ENCODE results near the gene OR4P4.

Gene OR4P4

DNA sequence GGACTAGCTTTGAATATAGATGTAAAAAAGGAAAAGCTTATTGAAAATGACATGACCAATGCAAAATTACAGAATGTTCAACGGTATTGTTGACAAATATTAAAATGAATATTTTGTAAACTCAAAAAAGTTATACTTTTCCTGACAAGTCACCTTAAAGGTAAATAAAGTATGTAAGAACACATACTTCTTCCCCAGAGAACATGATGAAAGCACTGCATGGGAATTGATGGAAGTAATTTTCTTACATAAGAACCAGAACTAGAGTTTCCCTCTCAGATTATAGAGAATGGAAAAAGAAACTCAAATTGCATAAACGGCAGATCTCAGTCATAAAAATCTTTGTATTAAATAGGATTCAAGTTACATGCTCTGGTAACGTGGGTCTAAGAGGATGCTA lies at the start of gene OR4P4:
Gene OR4P4, plus strand, starts transcription at position 301 of the 400 bp plus-strand sequence.
- no peak for DNase-seq (ENCODE audit: low read depth in 2 of 2)

DNA sequence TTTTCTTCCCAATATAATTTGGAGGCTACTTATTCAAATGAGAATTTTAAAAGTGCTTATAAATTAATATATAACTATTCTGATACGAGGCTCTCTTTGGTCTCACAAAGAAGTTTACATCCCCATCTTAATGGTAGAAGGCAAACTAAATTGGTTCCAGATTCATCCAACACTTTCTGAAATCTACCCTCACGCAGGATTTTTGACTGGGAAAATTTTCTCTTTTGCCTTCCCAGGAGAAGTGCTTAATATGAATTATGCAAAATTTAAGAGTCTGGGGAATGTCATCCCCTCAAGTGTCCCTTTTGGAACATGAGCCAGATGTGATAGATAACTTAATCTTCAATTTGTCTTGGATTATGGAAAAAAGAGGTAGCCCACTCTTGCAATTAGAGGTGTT lies 27.4 kb upstream of the OR4P4 start, which contains the start of gene OR4C11:
Gene OR4C11, minus strand, starts transcription at position 101 of the 400 bp plus-strand sequence. CDS start 3,272 bp downstream, outside the sequence.
- no peak for DNase-seq (ENCODE audit: low read depth in 2 of 2)

DNA sequence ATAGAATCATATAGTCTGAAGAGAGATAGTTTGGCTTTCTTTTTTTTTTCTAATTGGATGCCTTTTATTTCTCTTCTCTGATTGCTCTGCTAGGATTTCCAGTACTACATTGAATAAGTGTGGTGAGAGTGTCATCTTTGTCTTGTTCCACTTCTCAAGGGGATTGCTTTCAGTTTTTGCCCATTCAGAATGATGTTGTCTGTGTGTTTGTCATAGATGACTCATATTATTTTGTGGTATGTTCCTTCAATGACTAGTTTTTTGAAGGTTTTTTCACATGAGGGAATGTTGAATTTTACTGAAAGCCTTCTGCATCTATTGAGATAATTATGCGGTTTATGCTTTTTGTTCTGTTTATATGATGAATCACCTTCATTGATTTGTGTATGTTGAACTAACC lies 10.4 kb upstream of the OR4P4 start:
- no peak for DNase-seq (ENCODE audit: low read depth in 2 of 2)

DNA sequence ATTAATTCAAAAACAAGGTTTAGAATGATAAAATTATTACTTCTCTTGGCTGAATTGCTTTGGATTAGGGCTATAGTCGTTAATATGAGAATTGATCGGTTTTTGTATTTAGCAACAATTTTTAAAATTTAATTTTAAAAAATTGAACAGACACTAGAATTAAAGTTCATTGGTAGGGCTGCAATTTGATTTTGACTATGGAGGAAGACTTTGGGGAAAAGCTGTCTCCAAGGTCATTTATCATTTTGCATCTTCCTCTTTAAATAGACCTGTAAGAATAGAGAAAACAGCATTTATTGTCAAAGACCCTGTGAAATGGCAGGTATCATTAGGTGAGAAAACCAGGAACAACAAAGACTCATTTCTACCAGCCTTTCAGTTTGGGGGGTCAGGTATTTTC lies 13.1 kb downstream of the OR4P4 start, which contains the start of gene OR4S2:
Gene OR4S2, plus strand, starts transcription at position 301 of the 400 bp plus-strand sequence. CDS start 2,577 bp downstream, outside the sequence.
- no peak for DNase-seq (ENCODE audit: low read depth in 2 of 2)

- no peak for DNase-seq (ENCODE audit: low read depth in 2 of 2)
Observed at GRCh38 chr11:55652560-55652959, 17.6 kb downstream of the OR4P4 start.

DNA sequence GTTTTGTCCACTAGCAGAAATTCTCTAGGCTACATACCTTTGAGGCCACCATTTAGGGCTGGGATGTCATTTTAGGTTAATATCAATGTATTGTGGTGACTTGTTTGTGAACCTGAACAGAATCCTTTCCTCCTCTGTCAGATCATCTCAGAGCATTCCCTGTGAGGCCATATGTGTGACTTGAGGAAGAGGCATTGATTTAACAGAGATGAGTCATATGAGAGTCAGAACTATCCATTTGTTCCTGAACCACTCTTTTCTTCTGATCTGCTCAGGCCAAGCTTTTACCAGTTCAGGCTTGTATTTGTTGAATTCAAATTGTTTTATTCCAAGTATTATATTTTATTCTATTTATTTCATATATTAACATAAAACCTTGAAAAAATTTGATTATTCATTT lies 20.2 kb downstream of the OR4P4 start:
- DNase-seq (ENCODE audit: low read depth in 2 of 2): no peak

DNA sequence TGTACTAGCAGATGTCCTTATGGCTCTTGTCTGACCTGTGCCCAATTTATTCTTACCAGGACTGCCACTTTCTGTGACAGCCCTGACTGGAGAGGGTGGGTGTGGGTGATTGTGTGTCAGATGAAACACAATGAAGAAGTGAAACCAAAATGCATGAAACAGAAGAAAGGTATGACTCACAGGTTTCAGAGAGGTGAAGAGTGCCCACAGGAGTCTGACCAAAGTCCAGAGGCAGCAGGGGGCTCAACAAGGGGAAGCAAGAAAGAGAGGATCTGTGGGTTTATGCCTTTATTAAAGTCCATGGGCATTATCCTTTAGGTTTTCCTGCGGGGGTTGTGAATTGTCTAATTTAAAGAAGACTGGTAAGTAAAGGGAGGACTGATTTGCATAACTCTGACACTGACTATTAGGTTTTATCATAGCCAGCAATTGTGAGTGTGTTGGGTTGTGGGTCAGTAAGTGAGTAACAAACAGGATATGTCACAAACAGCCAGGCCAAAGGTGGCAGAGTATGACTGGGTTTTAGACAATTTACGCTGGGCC lies 23.2 kb downstream of the OR4P4 start:
- DNase-seq (ENCODE audit: low read depth in 2 of 2): no peak

- no peak for DNase-seq (ENCODE audit: low read depth in 2 of 2)
Observed at GRCh38 chr11:55658608-55659007, 23.7 kb downstream of the OR4P4 start.

DNA sequence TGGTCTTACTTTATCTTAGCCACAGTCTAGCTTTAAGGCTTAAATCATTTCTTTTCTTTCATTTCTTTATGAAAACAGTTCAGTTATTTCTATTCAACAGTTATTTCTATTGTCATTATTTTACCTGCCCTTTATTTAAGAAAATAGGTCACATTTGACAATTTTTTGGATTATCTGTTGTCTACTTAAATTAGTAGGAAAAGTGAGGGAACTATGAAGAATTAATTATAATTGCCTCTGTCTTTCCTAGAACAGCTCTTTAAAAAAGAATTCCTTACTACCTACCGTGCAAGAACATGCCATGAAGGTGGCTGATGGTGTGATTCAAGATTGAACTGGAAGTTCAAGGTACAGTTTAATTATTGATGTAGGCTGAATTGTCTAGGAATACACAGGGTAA lies 27.0 kb downstream of the OR4P4 start, which contains the start of gene OR4C6:
Gene OR4C6, plus strand, starts transcription at position 301 of the 400 bp plus-strand sequence. CDS start 2,966 bp downstream, outside the sequence.
- DNase-seq (ENCODE audit: low read depth in 2 of 2): no peak

DNA sequence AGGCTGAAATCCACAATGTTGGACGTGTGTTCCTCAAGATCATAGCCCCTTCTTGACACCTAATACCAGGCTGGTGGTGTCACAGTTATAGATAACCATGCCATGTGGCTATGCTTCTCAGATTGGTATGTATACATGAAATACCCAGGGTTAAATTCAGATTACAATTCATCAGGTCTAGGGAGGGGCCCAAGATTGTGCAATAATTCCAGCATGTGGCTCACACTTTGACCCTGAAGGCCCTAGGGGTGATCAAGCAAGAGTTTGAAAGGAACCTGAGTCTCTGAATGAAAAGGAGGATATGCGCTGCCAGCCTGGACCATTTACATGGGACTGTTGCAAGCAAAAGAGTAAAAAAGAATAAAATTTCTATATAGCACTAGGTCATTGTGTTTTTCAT lies 34.5 kb downstream of the OR4P4 start:
- DNase-seq (ENCODE audit: low read depth in 2 of 2): no peak

GRCh38 chr11:55673860-55674259 lies 38.9 kb downstream of the OR4P4 start:
- no peak for DNase-seq (ENCODE audit: low read depth in 2 of 2)
